HG02938 (cell line): Measurements from ENCODE around the gene CYB561.

Source experiments
- ATAC-seq: cut with Tn5 transposase; IDR thresholded peaks from one replicate; pipeline ENCODE4 v1.9.1; 2021; ENCODE audit warnings: mild to moderate bottlenecking, moderate library complexity; ENCODE audit not compliant: unreplicated experiment

The CYB561 gene

DNA sequence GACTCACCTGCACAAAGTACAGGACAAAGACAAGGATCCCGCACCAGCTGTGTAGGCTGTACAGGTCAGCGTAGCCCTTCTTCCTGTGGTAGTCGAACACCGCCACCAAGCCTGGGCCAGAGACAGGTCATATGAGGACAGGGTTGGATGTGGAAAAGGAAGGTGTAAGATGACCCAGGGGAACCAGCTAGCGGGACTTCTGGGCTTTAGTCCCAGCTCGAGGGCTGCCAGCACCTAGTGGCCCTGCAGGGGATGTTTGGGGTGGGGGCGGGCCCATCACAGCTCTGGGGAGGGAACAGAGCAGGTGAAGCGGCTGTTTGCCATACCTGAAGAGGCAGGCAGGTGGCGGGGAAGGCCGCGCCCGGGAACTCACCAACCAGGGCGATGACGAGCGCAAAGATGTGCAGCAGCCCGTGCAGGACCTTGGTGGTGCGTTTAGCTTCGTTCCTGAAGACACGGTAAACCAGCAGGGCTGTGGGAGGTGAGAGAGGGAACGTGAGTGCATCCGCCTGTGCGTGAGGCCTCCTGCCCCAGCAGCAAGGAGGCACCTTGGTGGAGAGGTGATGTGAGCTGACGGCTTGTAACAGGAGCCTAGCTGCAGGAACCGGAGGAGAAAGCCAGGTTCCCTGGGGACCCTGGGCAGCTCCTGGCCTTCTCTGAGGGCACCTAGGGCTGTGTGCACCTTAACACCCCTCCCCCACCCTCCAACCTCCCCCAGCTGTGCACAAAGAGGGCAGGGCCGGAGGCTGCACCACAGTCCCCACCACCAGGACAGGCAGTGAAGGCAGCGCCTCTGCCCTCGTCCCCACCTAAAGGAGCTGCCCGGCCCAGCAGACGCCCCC is 10.2 kb downstream of the CYB561 start:
- ATAC-seq = no peak

DNA sequence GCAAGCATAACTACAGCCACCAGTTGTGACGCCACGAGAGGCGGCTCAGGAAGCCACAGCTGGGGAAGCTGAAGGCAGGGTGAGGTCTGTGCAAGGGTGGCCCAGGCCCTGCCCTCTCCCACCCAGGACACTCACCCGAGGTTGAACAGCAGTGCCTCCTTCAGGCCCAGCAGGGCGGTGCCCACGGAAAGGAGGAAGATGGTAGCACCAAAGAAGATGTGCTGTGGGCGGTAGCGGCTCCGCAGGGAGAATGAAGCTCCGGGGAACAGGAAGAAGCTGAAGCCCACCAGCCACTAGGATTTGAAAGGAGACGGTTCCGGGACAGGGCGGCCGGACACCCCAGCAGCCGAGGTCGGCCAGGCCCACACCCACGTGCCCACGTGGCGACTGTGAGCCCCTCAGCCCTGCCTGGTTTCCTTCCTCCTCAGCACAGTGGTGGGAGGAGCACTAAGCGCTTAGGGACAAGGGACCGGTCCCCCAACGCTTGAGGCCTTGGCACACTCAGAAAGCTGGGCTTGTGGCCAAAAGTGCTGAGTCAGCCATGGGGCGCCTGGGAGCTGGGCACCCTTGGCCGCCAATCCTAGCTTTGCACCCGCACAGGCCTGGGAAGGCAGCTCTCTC is 11.0 kb downstream of the CYB561 start:
- ATAC-seq = no peak

DNA sequence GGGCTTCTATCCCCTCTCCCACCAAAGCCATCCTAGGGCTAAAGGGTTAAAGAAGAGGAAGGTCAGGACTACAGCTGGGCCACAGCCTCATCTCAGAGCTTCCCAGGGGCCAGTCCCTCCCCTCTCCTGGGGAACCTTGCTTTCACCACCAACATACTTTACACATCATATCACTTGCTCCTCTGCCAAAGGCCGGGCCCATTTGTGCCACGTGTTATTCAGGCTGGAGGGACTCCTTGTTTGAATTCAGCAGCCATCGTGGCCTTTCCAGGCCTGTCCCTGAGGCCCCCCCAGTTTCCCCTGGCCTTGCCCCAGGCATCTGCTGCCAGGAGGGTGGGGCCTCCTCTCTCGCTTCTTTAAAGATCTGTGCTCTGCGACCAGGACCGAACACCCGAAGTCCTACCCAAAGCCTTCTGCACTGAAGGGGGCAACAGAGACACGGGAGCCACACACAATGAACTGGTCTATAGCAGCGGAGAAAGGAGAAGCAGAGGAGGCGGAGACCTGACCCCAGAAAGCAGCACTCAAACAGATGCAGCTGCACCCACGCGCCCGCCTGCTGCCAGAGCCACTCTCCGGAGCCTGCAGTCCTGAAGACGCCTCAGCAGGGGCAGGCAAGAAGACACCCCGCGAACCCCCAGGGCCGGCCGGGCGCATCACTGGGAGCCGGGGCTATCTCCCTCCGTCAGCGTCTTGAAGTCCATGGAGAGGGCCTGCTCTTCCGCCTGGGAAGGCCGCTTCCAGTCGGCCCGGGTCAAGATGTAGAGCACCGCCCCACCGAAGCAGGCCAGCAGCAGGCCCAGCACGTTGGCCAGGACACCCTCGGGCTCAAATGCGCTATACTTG is 12.1 kb downstream of the CYB561 start:
- ATAC-seq = no peak

DNA sequence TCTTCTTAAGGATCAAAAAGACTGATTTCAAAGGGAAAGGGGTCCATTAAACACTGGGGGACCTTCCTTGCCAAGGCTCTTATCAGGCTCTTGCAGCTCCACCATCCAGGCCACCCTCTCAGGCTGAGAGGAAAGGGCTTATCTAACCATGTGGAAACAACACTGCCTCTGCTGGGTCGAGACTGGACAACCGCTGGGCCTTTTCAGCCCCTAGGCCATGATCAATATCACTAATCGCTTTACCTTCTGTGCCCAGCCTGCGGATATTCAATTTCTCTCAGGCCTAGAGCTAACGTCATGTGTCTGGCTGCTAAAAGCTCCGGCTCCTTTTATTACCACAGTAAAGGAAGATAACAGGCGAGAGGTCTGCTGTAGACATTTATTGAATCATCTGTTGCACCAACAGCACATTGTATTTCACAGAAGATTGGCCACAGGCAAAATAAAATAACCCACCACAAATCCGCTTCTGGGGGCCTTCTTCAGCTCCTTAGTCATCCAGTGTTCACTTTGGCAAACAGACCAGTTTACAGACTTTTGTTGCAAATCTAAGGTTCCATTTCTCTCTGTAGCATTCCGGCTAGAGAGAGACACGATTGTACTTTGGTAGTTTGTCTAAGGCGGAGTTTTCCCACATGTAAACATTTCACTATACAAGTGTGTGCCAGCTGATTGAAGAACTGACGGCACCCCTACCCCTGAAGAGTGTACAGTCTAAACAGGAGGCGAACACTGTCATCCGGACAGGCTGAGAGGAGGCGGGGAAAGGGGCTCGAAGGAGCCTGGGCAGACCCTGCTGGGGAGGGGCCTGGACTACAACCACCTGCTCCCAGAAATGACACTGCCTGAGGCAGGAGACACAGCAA is 13.9 kb downstream of the CYB561 start:
- ATAC-seq = no peak

DNA sequence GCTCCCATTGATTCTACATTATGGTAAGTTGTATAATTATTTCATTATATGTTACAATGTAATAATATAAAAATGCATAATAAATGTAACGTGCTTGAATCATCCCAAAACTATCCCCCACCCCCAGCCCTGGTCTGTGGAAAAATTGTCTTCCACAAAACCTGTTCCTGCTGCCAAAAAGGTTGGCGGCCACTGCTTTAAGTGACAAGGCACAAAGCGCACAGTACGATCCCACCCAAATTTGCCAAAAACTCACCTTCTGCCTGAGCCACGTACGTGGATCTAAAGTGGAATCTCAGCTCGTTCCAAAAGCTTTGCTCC is 14.5 kb downstream of the CYB561 start:
- ATAC-seq = no peak

DNA sequence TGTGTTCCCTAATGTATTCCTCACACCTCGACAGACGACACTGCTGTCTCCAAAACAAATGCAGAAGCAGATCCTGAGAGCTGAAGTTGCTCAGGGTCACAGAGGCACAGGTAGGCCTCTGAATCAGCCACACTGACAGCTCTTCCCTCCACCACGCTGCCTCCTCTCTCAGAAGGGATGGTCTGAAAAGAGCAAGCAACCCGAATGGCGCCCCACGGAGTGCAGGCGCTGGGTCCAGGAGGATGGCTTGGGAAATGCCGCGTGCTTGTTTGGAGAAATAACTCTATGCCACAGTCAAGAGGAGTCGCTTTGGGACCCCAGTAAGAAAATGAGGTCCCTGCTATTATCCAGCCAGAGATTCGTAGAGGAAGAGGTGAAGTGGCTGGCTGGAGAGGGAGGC is 15.9 kb downstream of the CYB561 start:
- ATAC-seq = no peak

DNA sequence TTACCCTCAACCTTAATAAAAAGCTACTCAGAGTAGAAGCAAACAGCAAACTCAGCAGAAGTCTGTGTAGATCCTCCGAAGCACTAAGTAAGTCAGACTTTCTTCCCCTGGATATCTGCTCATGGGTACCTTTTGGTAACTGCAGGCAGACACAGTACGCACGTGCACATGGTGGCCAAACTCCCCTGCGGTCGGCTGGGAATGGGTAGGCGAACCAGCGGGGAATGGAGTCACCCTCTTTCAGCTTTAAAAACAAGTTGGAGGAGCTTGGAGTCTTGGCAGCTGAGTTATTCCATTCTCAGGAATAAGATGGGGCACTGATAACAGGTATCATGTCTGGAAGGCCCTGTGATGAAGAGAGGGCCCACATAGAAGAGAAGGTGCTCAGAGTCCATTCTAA is 16.3 kb downstream of the CYB561 start:
- no peak for ATAC-seq

DNA sequence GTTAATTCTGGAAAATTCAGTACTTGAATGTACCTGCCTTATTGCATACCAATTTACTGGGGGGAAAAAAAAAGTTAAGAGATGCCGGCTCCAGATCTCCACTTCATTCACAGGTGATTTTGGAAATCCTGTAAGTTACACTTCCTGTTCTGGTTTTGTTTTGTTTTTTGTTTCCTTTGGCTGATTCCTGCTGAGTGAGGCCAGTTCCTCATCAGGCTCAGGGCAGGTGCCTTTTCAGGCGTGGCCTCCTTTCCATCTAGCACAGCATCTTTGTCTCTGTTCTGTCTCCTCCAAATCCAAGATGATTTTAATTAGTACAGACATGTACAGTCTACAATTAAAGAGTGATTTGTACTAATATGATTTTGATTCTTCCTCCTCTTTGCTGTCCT is 19.2 kb downstream of the CYB561 start:
- ATAC-seq = no peak

DNA sequence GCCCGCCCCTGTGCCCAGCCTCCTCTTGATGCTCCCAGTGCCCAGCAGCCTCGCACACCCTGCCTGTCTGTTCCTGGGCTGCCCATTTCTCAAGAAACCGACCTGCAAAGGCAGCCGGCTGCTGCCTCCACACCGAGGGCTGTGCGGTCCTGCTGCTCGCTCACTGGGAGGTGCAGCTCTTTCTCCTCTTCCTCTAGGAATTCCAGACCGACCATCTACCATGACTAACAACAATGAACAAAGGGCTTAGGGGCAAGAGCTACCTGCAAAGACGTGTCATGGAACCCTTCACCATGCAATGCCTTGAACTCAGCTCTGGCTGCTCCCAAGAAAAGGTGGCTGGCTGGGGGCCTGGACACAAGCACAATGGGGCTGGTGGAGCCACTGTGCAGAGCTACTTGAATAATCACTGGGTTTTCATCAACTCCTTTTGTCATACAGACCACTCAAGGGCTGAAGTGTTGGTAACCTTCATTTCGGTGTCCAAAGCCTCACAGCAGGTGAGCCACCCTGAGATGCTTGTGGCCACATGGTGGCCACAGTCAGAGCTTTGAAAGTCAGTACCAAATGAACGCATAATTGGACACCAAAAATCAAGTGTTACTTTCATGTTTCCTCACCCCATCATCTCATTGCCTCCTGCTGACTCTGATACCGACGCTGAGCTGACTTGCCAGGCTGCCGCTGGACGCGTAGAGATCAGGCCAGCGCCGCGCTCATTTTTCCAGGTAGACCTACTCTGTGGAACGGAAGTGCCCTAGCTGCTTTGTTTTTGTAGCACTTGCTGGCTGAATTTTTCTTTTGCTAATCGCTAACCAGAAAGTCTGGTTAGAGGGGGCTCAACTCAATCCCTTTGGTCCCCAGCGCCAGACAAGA is 19.8 kb downstream of the CYB561 start:
- no peak for ATAC-seq

DNA sequence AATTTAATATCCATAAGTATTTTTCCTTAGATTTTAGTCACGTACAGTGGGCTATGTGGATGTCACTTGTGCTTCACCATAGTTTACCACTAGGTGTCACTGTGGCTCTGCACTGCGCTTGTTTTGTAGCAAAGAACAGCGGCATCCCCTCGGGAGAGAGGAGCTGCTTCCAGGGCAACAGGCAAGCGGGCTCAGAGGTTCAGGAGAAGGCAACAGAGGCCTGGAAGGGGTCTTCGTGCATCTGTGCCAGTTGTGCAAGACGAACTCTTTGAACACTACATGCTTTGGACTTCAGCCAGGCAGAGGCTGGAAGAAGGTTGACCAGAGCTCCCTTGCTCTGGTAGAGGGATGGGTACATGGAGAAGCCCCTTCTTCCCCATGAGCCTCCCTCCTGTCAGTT is 20.6 kb downstream of the CYB561 start:
- no peak for ATAC-seq

DNA sequence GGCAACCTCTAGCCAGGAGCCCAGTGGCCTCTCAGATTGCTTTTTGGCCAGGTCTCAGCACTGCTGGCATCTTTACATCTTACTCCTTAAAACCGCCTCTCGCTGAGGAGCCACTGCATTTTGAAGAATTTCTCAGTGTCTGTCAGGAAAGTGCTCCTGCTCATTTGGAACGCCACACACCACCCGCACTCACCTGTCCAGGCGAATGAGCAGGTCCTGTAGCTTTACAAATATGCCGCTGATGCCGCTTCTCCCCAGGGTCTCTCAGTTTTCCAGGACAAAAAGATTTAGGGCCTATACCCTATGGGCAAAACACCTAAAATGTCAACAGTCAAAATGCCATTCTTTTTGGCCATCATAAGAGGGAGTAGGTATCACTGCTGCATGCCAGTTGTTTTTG is 22.1 kb downstream of the CYB561 start:
- no peak for ATAC-seq

DNA sequence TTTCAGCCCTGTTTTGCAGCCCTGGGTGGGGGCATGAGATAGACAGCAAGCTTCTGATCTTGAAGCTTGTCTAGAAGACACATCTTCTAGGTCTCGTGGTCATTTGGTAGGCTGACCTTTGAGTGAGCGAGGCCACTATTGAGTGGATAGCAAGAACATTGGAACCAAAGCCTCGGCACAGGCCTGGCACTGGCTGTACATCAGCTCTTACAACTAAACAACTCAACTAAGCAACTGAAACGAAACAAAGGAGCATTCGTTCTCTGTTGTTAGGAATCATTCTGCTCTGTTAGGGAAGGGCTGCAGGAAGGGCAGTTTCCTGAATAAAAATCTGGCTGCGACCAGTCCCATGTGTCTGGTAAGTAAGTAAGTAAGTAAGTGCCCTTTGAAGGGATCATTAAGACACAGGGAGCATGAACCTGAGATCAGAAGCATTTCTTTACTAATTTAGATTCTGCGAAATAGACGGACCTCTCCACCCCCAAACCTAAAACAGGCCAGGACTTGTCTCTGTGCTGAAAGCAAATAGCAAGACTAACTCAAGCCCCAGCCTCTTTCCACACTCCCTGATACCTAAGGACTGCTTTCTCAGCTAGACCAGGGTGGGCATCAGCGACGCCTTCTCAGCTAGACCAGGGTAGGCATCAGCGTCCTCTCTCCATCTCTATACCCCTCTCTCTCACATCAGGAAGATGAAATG is 22.7 kb downstream of the CYB561 start:
- no peak for ATAC-seq

DNA sequence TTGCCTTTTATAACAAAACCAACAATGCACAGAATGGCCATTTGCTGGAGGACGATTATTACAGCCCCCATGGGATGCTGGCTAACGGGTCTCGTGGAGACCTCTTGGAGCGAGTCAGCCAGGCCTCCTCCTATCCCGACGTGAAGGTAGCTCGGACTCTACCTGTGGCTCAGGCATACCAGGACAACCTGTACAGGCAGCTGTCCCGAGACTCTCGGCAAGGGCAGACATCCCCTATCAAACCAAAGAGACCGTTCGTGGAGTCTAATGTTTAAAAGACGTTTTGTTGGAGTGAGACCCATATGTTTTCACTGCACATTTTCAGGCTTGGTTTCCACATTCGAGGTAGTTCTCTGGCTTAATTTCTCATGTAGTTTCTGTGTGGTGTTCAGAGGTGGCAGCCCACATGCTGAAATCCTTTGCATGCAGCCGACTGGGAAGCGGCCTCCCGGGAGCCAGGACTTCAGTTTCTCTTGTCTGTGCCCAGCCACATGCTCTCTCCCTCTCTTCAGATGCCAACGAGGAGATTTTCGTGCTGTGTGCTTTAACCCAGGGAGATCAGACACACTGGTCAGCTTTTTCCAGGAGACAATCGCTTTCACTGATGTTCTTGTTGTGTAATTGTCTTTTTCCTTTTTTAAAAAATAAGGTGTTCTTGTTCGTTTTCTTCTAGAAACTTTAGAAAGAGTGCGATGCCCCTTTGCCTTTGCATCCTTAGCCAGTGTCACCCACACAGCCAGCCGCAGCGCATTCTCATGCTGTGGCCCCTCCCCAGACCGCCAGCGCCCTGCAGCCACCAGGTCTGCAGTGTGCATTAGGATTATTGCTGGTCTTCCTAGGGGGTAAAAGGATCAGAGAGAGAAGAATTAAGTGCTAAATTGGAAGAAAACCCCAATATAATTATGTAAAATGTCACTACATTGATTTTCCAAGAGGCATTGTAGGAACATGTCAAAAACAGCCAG is 24.1 kb downstream of the CYB561 start:
- no peak for ATAC-seq

DNA sequence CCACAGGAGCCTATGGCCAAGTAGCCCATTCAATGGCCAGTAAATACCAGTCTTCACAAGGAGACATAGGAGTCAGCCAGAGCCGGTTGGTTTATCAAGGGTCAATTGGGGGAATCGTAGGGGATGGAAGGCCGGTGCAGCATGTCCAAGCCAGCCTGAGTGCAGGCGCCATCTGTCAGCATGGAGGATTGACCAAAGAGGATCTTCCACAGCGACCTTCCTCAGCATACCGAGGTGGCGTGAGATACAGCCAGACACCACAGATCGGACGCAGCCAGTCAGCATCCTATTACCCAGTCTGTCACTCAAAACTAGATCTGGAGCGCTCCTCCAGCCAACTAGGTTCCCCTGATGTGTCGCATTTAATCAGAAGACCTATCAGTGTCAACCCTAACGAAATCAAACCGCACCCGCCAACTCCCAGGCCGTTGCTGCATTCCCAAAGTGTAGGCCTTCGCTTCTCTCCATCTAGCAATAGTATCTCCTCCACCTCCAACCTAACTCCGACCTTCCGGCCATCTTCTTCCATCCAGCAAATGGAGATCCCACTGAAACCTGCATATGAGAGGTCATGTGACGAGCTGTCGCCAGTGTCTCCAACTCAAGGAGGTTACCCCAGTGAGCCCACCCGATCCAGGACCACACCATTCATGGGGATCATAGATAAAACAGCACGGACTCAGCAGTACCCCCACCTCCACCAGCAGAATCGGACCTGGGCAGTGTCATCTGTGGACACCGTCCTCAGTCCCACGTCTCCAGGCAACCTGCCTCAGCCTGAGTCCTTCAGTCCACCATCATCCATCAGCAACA is 25.0 kb downstream of the CYB561 start:
- no peak for ATAC-seq

DNA sequence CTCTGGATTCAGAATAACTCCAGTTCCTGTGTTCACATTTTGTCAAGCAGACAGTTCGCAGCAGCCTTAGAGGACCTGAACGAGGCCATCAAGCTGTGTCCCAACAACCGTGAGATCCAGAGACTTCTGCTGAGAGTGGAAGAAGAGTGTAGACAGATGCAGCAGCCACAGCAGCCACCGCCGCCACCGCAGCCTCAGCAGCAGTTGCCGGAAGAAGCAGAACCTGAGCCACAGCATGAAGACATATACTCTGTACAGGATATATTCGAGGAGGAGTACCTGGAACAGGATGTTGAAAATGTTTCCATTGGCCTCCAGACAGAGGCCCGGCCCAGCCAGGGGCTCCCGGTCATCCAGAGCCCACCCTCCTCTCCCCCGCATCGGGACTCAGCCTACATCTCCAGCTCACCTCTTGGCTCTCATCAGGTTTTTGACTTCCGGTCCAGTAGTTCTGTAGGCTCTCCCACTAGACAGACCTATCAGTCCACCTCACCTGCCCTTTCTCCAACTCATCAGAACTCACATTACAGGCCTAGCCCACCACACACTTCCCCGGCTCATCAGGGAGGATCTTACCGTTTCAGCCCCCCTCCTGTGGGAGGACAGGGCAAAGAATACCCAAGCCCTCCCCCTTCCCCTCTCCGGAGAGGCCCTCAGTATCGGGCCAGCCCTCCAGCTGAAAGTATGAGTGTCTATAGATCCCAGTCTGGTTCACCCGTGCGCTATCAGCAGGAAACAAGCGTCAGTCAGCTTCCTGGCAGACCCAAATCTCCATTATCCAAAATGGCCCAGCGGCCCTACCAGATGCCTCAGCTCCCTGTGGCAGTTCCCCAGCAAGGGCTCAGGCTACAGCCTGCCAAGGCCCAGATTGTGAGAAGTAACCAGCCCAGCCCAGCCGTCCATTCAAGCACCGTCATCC is 25.9 kb downstream of the CYB561 start:
- no peak for ATAC-seq

DNA sequence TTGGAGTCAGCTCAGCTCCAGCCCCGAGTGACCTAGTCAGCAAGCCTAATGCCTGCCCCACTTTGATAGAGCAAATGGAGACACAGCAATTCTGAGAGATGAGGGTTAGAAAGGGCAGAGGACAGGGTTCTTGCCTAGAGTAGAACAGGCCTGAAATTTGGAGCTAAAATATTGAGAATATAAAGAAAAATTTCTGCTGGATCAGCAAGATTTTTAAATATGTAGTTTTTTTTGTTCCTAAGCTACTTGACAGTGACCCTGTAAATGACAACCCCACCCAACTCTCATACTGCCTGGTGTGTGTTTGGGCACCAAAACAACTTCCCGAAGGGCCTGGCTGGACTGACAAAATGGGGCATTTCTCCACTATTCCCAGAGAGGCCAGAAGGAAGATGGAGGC is 26.7 kb downstream of the CYB561 start:
- no peak for ATAC-seq
